Measurements from ENCODE around the gene ZNF529.
"Not testable (repeated sequence)": the region's sequence is repeated elsewhere in the genome, so short reads cannot be mapped to it uniquely, and the experiment has no call there.

The ZNF529 gene

DNA sequence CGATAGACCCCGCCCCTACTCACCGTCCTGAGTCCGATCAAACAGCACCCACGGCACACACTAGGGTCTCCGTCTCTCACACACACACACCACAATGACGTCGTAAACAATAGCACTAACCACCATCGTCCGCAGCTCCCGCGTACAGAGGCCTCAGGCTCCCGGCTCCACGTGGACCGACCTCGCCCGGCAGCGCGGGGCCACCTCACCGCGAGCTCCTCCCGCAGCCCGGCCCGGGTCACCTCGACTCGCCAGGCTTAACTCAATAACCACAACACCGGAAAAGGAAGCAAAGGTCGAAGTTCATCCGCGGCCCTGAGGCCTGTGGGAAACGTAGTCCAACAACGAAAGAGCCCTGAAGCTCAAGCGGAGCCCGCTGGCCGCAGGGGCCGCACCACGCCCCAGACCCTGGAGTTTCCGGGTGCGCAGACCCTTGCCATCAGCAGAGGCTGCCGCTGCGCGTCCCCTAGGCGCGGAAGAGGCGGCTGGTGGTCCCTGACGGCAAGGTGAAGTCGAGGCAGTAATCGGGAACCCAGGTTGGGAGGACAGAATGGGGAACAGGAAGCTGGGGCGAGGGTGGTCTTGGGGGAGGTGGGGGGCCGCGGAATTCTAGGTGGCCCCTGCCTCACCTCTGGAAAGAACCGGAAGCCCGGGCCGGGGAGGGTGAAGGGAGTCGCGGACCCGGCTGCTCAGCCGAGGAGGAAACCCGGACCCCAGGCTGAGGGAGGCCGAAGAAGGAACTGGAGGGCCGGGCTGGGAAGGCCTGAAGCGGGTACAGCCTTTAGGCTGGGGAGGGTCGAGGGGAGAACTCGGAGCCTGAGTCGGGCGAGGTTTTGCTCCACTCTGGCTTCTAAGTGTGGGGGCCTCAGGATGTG is at the start of gene ZNF529:
Gene ZNF529 (minus strand): TSS at position 273 of the 875 bp plus-strand sequence. CDS start 946 bp downstream, outside the sequence.
- peak; percentile 55 for DNase-seq

DNA sequence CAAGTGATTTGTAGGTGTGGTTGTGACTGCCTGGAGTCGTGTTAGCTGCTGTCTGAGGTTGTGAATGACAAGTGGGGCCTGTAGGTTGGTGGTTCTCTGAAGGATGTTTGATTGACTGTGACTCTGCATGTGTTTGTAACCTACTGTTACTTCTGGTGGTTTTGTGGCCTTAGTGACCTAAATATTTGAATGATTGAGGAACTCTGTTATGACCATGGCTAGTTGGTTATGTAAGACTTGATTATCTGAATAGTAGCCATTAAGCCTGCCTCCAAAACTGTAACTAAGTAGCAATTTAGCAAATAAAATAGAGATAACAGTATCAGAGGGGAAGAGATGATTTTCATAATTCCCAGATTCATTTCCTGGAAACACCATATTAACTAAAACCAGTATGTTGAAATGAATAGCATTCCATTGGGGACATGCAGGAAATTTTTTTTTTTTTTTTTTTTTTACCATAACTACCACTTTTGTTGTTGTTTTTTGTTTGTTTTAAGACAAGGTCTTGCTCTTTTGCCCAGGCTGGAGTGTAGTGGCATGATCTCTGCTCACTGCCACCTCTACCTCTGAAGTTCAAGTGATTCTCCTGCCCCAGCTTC is 32.9 kb upstream of the ZNF529 start:
- DNase-seq: no peak

DNA sequence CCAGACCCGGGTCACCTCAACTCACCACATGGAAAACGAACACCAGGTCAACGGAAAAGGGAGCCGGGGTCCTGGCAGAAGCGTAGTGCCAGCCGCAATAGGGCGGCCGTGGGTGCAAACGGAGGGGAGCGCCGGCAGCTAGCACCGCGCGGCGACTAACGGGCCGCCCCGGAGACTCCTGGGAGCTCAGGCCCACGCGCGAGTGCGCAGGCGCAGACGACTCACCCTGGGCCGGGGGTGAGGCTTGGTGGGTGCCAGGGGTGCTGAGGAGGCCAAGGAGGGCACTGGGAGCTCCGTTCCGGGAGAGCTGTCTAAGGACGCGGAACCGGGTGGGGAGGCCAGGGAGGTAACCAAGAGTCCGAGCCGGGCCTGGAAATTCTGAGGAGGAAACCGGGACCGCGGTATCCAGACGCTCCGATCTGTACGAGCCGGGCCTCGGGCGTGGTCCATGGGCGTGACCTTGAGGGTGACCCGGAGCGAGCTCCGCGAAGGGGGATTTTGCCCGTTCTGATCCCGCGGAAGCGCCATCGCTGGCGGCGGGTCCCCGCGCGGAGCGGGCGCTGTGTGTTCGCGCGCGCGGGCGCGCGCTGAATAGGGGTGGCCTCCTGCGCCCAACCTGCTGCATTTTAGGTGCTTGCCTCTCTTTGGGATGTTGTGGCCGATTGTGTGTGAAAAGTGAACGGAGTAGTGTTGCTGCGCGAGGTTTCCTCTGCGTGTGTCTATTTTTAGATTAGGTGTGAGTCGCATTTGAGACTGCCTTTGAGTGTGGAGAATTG is 32.2 kb upstream of the ZNF529 start, which contains the start of gene ZNF382:
Gene ZNF382 (plus strand): TSS at position 213 of the 776 bp plus-strand sequence. CDS start 4,602 bp downstream, outside the sequence.
- peak; percentile 11 for DNase-seq

DNA sequence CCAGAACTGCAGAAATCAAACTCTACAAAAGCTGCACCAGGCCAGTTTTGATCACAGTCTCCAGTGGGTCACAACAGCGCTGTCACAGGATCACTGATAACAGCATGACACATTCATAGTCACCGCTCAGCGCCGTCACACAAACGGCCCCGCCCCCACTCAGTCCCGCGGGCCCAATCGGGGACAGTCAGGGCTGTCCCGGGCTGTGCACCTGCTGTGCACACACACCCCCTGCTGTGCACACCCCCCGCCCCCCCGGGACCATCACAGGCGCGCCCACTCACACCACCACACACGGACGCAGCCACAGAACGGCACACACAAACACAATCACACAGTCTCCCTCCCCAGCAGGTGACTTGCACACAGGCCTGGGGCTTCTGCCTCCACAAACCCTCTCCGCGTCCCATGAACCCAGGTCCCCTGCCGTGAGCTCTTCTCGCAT is 31.6 kb upstream of the ZNF529 start:
- no peak for DNase-seq

DNA sequence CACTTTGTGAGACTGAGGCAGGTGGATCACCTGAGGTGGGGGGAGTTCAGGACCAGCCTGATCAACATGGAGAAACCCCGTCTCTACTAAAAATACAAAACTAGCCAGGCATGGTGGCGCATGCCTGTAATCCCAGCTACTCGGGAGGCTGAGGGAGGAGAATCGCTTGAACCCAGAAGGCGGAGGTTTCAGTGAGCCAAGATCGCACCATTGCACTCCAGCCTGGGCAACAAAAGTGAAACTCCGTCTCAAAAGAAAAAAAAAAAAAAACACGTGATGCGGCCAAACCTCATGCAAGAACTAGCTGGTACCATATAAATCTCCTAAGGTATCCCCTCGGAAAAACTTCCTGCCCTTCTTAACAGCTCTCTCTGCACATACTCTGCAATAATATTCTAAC is 29.6 kb upstream of the ZNF529 start:
- not testable (repeated sequence) for DNase-seq

DNA sequence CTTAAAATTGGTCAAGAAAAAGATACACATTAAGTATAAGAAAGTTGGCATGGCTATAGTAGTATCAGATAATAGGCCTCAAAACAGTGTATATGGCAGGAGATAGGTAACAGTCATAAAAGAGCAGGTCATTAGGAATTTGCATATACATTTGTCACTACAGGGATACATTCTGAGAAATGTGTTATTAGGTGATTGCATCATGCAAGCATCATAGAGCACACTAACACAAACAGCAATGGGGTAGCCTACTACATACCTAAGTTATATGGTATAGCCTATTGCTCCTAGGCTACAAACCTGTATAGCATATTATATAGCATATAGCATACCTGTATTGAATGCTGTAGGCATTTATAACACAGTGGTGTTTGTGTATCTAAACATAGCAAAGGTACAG is 6.2 kb upstream of the ZNF529 start:
- DNase-seq: no peak

DNA sequence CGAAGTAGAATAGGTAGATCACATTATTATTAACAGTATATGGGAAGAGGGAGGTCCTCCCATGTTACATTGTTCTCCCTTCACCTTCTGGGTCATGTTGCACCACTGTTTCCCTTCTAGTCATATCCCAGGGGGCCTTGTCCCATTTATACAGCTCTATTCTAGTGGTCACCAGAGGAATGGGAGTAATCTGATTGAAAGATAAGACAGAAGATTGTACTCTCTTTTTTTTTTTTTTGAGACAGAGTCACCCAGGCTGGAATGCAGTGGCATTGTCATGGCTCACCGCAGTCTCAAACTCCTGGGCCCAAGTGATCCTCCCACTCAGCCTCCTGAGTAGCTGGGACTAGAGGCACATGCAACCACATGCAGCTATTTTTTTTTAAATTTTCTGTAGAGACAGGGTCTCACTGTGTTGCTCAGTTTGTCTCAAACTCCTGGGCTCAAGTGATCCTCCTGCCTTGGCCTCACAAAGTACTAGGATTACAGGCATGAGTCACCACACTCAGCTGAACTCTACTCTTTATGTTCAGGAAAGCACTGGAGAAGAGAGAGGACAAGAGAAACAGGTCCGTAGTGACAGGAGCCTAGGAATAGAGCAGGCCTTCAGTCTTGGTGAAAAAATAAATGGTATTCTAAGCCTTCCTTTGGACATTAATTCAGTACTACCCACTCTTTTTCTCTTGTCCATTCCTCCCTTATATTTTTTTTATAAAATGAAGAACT is 4.3 kb upstream of the ZNF529 start:
- DNase-seq: no peak

DNA sequence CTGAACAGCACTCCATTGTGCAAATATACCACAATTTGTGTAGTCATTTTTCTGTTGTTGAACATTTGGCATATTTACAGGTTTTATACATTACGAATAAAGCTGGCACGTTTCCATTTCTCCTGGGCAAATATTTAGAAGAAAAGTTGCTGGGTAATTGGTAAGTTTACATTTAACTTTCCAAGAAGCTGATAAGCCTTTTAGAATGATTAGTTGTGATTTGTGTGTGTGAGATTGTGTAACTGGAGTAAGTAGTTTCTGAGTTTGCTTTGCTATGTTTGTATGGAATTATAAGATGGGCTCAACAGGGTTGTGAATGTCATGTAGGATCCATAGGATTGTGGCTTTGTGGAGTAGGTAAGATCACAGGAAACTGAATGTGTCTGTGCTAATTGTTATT is 1.6 kb upstream of the ZNF529 start:
- no peak for DNase-seq

DNA sequence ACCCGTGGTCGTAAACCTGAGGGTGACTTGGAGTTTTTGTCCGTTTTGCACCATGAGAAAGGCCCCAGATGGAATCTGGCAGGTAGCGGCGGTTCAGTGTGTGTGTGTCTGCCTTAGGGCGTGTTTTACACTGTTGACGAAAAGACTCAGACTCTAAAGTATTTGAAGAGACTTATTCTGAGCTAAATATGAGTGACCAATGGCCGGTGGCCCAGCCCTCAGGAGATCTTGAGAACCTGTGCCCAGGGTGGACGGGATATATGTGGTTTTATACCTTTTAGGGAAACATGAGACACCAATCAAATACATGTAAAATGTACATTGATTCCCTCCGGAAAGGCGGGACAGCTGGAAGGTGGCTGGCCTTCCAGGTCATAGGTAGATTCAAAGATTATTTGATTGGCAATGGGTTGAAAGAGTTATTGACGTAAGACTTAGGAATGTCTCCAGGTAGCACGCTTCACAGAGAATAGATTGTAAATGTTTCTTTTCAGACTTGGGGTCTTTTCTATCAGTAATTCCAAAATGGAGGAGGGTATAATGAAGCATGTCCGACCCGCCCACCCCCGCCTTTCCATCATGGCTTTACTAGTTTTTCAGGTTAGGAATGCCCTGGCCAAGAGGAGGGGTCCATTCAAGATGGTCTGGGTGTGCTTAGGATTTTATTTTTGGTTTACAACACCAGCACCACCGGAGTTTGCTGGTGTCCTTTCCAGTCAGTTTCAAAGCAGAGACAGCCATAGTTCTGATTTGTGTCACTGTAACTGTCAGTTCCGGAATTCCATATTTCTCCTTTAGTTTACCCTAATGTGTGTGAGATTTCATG is 1.0 kb upstream of the ZNF529 start:
- DNase-seq: no peak

DNA sequence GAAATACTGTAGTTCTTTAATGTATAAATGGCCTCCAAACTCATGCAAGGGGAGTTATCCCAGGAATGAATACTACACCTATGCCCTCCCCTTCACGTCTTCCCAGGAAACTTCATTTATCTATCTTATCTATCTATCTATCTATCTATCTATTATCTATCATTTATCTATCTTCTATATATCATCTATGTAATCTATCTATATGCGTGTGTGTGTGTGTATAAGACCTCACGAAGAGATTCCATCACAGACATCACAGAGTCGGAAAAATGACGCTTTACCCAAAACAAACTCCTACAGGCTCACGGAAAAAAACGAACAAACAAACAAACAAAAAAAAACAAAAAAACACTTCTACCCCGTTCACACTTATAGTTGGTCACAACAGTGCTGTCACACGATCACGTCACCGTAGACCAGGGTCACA is 486 bp downstream of the ZNF529 start:
- DNase-seq: no peak

DNA sequence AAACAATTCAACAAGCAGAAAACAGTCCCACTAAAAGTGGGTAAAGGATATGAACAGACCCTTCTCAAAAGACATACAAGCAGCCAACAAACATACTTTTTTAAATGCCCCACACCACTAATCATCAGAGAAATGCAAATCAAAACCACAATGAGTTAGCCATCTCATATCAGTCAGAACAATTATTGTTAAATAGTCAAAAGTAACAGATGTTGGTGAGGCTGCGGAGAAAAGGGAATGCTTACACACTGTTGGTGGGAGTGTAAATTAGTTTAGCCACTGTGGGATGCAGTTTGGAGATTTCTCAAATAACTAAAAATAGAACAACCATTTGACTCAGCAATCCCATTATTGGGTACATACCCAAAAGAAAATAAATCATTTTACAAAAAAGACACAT is 8.7 kb downstream of the ZNF529 start:
- DNase-seq: no peak

DNA sequence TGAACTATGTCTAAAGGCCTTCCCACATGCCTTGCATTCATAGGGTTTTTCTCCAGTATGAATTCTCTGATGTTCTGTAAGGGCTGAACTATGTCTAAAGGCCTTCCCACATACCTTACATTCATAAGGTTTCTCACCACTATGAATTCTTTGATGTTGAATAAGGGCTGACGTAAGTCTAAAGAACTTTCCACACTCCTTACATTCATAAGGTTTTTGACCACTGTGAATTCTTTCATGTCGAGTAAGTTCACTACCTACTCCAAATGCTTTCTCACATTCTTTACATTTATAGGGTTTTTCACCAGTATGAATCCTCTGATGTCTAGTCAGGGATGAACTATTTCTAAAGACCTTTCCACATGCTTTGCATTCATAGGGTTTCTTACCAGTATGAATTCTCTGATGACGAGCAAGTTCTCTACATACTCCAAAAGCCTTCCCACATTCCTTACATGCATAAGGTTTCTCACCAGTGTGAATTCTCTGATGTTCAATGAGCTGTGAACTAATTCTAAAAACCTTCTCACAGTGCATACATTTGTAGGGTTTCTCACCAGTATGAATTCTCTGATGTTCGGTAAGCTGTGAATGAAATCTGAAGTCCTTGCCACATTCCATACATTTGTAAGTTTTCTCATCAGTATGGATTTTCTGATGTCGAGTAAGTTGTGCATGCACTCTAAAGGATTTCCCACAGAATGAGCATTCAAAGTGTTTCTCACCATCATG is 25.9 kb downstream of the ZNF529 start:
- no peak for DNase-seq

DNA sequence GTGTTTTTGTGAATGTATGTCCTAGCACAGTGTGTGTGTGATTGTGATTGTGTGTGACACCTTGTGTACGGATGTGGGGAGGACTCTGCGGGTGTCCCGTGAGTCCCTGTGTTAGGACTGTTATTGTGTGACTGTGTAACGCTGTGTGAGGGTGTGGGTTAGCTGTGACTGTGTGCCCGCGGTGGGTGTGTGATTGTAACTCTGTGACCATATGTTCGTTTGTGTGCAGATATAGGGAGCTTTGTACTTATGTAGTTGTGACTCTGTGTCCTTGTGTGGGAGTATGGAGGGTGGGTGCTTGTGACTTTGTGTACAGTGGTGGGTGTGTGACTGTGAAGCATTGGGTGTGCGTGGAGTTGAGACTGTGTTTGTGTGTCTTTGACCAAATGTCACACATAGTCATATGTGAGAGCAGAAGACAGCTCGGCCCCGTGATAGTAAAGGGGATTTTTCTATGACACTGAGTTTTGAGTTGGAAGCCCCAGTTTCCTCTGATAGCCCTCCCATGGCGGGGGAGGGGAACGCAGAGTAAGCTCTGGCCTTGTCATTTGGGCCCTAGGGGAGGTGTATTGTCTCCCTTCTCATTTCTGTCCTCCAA is 44.1 kb downstream of the ZNF529 start:
- no peak for DNase-seq

DNA sequence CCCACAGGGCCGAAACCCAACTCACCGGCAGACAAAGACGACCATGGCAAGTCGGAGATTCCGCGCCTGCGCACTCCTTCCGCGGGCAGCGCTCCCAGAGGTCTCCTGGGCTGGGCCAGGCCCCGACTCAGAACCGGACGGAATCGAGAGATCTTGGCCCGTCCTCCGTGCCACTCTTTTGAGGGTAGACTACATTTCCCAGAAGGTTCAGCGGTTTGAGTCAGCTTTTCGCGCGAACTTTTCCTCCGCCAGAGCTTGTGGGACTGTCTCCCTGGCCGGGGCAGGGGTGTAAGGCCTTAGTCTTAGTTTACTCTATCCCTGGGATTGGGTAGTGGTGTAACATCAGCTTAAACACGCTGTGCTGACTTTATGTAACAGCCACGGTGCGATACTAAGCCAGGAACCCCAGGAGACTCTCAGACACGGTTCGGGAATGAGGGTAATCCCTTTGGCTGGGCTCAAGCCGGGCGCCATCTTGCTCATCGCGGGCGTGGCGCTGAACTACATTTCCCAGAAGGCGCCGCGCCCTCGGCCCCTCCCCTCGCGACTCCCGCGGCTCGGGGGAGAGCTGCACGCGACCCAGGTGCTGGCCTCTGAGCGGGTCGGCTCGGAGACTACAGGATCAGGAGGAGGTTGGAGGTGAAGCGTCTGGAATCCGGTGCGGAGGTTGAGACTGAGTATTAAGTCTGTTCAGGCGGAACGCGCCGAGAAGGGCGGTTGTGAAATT is 44.7 kb downstream of the ZNF529 start, which contains the start of gene ZNF260:
Gene ZNF260 (minus strand): TSS at position 78 of the 727 bp plus-strand sequence. CDS start 13,033 bp downstream, outside the sequence.
- DNase-seq: peak; percentile 68

DNA sequence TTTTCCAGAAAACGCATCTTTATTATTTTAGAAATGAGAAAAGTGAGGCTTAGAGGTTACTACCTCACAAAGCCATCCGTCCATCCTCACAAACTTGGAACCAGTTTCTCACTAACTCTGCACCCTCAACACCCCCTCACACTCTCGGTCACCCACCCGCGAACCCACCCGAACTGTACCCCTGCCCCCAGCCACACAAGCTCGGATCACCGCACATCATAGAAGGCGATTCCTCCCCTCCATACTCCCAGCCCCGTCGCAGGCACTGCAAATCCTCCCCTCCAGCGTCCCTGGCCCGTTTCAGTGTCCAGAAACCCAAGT is 45.3 kb downstream of the ZNF529 start:
- no peak for DNase-seq

DNA sequence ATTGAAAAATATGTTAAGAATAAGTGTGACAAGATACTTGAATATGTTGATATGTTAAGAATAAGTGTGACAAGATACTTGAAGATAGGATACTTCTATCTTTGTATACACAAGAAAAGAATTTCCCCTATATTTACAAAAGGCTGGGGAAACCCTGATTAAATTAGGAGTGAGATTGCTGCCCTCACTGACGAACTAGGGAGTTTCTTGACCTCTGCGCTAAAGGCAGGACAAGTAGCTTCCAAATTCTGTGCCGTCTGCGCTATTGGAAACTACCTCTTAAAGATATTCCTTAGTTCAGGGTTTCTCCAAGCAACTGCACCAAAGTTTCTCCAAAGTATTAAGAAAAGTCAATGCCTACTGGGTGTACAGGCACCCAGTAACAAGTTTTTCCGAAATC is 45.8 kb downstream of the ZNF529 start:
- DNase-seq: no peak

DNA sequence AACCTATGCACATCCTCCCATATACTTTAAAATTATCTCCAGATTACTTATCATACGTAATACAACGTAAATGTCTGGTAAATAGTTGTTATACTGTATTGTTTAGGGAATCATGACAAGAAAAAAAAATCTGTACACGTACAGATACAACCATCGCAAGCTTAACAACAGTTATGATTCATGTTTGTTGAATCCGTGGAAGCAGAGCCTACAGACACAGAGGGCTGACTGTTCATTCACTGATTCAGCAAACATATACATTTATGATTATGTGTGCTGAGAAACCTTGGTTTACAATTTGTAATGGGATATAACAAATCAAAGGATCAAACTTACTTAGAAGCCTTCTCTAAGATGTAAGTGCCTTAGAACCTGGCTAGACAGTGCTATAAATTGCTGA is 46.5 kb downstream of the ZNF529 start:
- DNase-seq: no peak

DNA sequence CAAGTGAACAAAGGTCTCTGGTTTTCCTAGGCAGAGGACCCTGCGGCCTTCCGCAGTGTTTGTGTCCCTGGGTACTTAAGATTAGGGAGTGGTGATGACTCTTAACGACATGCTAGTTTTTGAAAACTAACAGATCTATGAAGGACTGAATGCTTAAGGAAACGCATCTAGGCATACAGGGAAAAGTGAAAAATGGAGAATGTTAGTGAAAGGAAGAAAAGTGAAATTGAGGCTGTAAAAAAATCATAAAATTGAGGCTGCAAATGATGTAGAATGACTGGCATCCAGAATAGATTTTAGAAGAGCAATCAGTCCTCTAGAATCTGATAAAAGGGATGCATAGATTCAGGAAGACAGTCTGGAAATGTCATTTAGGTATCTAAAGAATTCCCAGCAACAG is 48.5 kb downstream of the ZNF529 start:
- no peak for DNase-seq

DNA sequence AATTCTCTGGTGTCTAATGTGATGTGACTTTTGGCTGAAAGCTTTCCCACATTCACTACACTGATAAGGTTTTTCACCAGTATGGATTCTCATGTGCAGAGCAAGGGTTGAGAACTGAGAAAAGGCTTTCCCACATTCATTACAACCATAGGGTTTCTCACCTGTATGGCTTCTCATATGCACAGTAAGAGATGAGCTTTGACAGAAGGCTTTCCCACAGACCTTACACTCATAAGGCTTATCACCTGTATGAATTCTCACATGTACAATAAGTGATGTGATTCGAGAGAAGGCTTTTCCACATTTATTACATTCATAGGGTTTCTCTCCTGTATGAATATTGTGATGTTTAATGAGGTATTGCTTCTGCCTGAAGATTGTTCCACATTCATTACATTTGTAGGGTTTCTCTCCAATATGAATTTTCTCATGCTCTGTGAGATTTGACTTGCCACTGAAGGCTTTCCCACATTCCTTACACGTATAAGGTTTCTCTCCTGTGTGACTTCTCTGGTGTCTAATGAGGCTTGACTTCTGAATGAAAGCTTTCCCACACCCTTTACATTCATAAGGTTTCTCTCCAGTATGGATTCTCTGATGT is 59.0 kb downstream of the ZNF529 start:
- DNase-seq: no peak

Data from GOT3 (cell line).